T-cell (primary cell): ENCODE results near the gene ADAM10. TPM values are rescaled to one million over a fixed set of nuclear protein-coding genes. Genes with fewer than 3 reads are reported as not detected.

ENCODE experiments used
- ATAC-seq, 4 experiments: fragments of 200-7000 bp in 3 of 4; fragments of 150-1000 bp in 1 of 4; cut with Tn5 transposase; replicated peaks in 1 of 4; 1 replicate in 3 of 4; 2 replicates in 1 of 4; pipeline ENCODE4 v1.10.0; 2021; ENCODE audit warnings: moderate library complexity in 3 of 4, mild to moderate bottlenecking in 2 of 4, moderate number of reproducible peaks in 1 of 4
- CTCF ChIA-PET, 2 donors: fragments of 300-600 bp; sonication (Branson Sonifier 250); formaldehyde crosslinking; loops; one replicate each; lab custom pipeline; 2022; ENCODE audit warnings: antibody characterized with exemption in 2 of 2; lab: Charles Lee
- POLR2A ChIA-PET, 2 donors: fragments of 300-600 bp; sonication (Branson Sonifier 250); formaldehyde crosslinking; loops; one replicate each; lab custom pipeline; 2022; ENCODE audit warnings: antibody characterized with exemption in 2 of 2; lab: Charles Lee
- DNase-seq, 35 experiments: peaks; one replicate each; pipeline versions ENCODE4 v3.0.0 to v3.0.0-alpha.2; 2013 to 2023
- H3K27ac ChIP-seq: one replicate; pipeline ENCODE4 v1.5.1; 2013; ENCODE audit warnings: low read length
- H3K27me3 ChIP-seq, 2 experiments: replicated peaks in 1 of 2; 1 replicate in 1 of 2; 2 replicates in 1 of 2; pipeline versions ENCODE4 v1.6.1 to v1.7.0; 2013; ENCODE audit warnings: low read length in 1 of 2, mixed read lengths in 1 of 2; ENCODE audit not compliant: control insufficient read depth in 2 of 2, insufficient read depth in 2 of 2; ENCODE audit errors: extremely low read depth in 1 of 2
- H3K36me3 ChIP-seq, 2 donors: 1 replicate in 1 of 2; 2 replicates in 1 of 2; pipeline versions ENCODE4 v1.6.1 to v1.7.0; 2013; ENCODE audit warnings: low read length in 1 of 2; ENCODE audit not compliant: control insufficient read depth in 2 of 2, insufficient read depth in 1 of 2; ENCODE audit errors: extremely low read depth in 1 of 2
- H3K4me1 ChIP-seq, 2 experiments: 1 replicate in 1 of 2; 2 replicates in 1 of 2; pipeline versions ENCODE4 v1.6.1 to v1.7.0; 2013; ENCODE audit warnings: low read length in 2 of 2, mixed read lengths in 1 of 2; ENCODE audit not compliant: insufficient read depth in 2 of 2, control insufficient read depth in 1 of 2; ENCODE audit errors: extremely low read depth in 1 of 2
- H3K4me3 ChIP-seq, 2 donors: 1 replicate in 1 of 2; 2 replicates in 1 of 2; pipeline versions ENCODE4 v1.5.1 to v1.7.0; 2013; ENCODE audit warnings: mild to moderate bottlenecking in 2 of 2, low read length in 1 of 2, moderate library complexity in 1 of 2; ENCODE audit not compliant: control insufficient read depth in 1 of 2; ENCODE audit errors: extremely low read depth in 1 of 2
- H3K9me3 ChIP-seq: 2 replicates; pipeline ENCODE4 v1.7.0; 2013
- H3K27ac Mint-ChIP-seq, 2 donors: one replicate each; pipeline ENCODE4 v1.8.0; 2020 to 2021; ENCODE audit warnings: mild to moderate bottlenecking in 2 of 2, mixed read lengths in 2 of 2
- H3K27me3 Mint-ChIP-seq, 2 donors: one replicate each; pipeline ENCODE4 v1.8.0; 2021 to 2022; ENCODE audit warnings: mixed read lengths in 2 of 2
- H3K36me3 Mint-ChIP-seq: one replicate; pipeline ENCODE4 v1.8.0; 2021; ENCODE audit warnings: mixed read lengths
- H3K4me1 Mint-ChIP-seq, 3 donors: one replicate each; pipeline ENCODE4 v1.8.0; 2020 to 2022; ENCODE audit warnings: mixed read lengths in 3 of 3, mild to moderate bottlenecking in 1 of 3
- H3K4me3 Mint-ChIP-seq, 3 donors: one replicate each; pipeline ENCODE4 v1.8.0; 2020 to 2022; ENCODE audit warnings: mild to moderate bottlenecking in 3 of 3, mixed read lengths in 3 of 3, moderate library complexity in 3 of 3
- H3K9me3 Mint-ChIP-seq, 3 donors: one replicate each; pipeline ENCODE4 v1.8.0; 2020 to 2022; ENCODE audit warnings: mixed read lengths in 3 of 3
- WGBS: methylation state at CpG from one replicate; pipeline ENCODE4 v1.1.5; 2013; ENCODE audit warnings: missing lambda C conversion rate; ENCODE audit not compliant: insufficient coverage; 5-methylcytosine and 5-hydroxymethylcytosine counted together
- total RNA-seq, 35 experiments: library from RNA in 6 of 35; stranded (reverse) in 6 of 35; fragments of 120-200 nt in 1 of 35; gene quantifications; one replicate each; pipeline versions ENCODE4 v1.2.1 to v1.2.4 and lab custom pipeline; 2013 to 2026

Gene ADAM10
- total RNA-seq, 5 donors from 2014 or later (not counting 1 experiment from before 2014, with no cell fraction given), result 99.5 to 146 (median 113) TPM

DNA sequence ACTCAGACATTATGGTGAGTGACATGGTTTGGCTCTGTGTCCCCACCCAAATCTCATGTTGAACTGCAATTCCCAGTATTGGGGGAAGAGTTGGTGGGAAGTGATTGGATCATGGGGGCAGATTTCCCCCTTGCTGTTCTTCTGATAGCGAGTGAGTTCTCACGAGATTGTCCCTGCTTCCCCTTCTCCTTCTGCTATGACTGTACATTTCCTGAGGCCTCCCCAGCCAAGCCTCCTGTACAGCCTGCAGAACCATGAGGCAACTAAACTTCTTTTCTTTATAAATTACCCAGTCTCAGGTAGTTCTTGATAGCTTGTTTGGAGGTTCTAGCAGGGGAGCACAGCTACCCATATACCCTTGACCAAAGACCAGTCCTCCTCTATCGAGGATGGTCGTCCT, 45.9 kb downstream of the ADAM10 start:
- Mint-ChIP-seq H3K36me3 (peaks cover 67% of the 10 kb centered on the region), H3K27ac (peak overlapping the region in 1 of 2 donors; percentile 23), H3K9me3 (peaks cover 7 to 37% (median 16%) of the 10 kb centered on the region in 3 donors), H3K4me1 (peaks cover 66 to 69% (median 69%) of the 10 kb centered on the region in 3 donors), H3K27me3 (no peaks in the 10 kb centered on the region), H3K4me3 (no peak overlapping the region)
- H3K4me1 ChIP-seq, result peaks cover 0 to 5% of the 10 kb centered on the region in 2 experiments
- H3K27ac ChIP-seq, result no peak overlapping the region
- DNase-seq (no peak), ATAC-seq (no peak)
- peaks cover 0 to 10% of the 10 kb centered on the region in 2 donors for H3K36me3 ChIP-seq
- ChIA-PET CTCF (no interaction called here), POLR2A (no interaction called here)
- H3K9me3 ChIP-seq, result no peaks in the 10 kb centered on the region
- no peak overlapping the region for H3K4me3 ChIP-seq
- whole genome bisulfite sequencing, result no CpG with 5 or more reads among the region's 4 CpGs
- H3K27me3 ChIP-seq, result no peaks in the 10 kb centered on the region

DNA sequence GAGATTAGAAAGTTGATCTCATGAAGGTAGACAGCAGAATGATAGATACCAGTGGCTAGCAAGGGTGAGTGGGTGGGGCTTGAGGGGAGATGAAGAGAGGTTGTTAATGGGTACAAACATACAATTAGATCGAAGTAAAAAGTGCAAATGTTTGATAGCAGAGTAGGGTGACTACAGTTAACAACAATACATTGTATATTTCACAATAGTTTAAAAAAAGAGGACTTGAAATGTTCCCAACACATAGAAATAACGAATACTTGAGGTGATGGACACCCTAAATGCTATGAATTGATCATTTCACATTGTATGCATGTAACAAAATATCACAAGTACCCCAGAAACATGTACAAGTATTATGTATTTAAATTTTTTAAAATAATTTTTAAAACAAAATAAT, 47.3 kb downstream of the ADAM10 start:
- H3K4me1 ChIP-seq, result peaks cover 0 to 12% of the 10 kb centered on the region in 2 experiments
- ChIA-PET POLR2A (no interaction called here), CTCF (interaction anchor here in 1 of 2 donors (0.5 kb wide), 1 partner anchor 13 kb away, joined by 3 read pairs; no protein-coding TSS in a partner anchor)
- ATAC-seq, result no peak
- no peak overlapping the region for H3K4me3 Mint-ChIP-seq
- no peak for DNase-seq
- no peak overlapping the region for H3K4me3 ChIP-seq
- H3K9me3 Mint-ChIP-seq, result peaks cover 7 to 37% (median 16%) of the 10 kb centered on the region in 3 donors
- no peaks in the 10 kb centered on the region for H3K27me3 ChIP-seq
- peak overlapping the region; percentile 41 to 56 for H3K27ac Mint-ChIP-seq
- no peaks in the 10 kb centered on the region for H3K9me3 ChIP-seq
- no CpG with 5 or more reads among the region's 2 CpGs for WGBS
- H3K27ac ChIP-seq, result no peak overlapping the region
- peaks cover 62 to 67% (median 65%) of the 10 kb centered on the region in 3 donors for H3K4me1 Mint-ChIP-seq
- H3K36me3 Mint-ChIP-seq, result peaks cover 69% of the 10 kb centered on the region
- H3K27me3 Mint-ChIP-seq, result no peaks in the 10 kb centered on the region
- H3K36me3 ChIP-seq, result peaks cover 0 to 10% of the 10 kb centered on the region in 2 donors

GRCh38 chr15:58701376-58701775, 48.1 kb downstream of the ADAM10 start:
- no peak overlapping the region for H3K4me3 Mint-ChIP-seq

DNA sequence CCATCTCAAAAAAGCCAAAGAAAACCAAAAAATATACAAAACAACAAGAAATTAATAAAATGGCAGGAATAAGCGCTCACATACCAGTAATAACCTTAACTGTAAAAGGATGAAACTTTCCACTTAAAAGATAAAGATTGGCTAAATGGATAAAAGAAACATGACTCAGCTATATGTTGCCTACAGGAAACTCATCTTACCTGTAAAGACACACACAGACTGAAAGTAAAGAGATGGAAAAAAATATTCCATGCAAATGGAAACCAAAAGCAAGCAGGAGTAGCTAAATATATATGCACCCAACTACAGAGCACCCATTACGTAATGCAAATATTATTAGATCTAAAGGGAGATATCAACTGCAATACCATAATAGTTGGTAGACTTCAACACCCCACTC, 49.7 kb downstream of the ADAM10 start:
- ChIA-PET CTCF (no interaction called here), POLR2A (no interaction called here)
- Mint-ChIP-seq H3K4me1 (peaks cover 64 to 76% (median 66%) of the 10 kb centered on the region in 3 donors), H3K36me3 (peaks cover 60% of the 10 kb centered on the region), H3K27me3 (no peaks in the 10 kb centered on the region), H3K4me3 (peak overlapping the region in 1 of 3 donors; percentile 9), H3K9me3 (peaks cover 7 to 37% (median 16%) of the 10 kb centered on the region in 3 donors), H3K27ac (peak overlapping the region; percentile 30 to 73)
- Histone ChIP-seq H3K9me3 (no peaks in the 10 kb centered on the region), H3K27ac (no peak overlapping the region), H3K27me3 (no peaks in the 10 kb centered on the region), H3K4me1 (peaks cover 0 to 21% of the 10 kb centered on the region in 2 experiments), H3K36me3 (peaks cover 0 to 10% of the 10 kb centered on the region in 2 donors), H3K4me3 (no peak overlapping the region)
- DNase-seq (no peak), ATAC-seq (no peak)
- no CpG with 5 or more reads among the region's 2 CpGs for WGBS

More at GRCh38 chr15:58701376-58701775, 48.1 kb downstream of the ADAM10 start:
- ATAC-seq (no peak), DNase-seq (no peak)
- no peak overlapping the region for H3K4me3 ChIP-seq
- H3K36me3 Mint-ChIP-seq, result peaks cover 67% of the 10 kb centered on the region
- H3K27me3 ChIP-seq, result no peaks in the 10 kb centered on the region
- H3K9me3 Mint-ChIP-seq, result peaks cover 7 to 37% (median 16%) of the 10 kb centered on the region in 3 donors
- H3K36me3 ChIP-seq, result peaks cover 0 to 10% of the 10 kb centered on the region in 2 donors
- H3K27me3 Mint-ChIP-seq, result no peaks in the 10 kb centered on the region
- H3K4me1 ChIP-seq, result peaks cover 0 to 20% of the 10 kb centered on the region in 2 experiments
- H3K27ac ChIP-seq, result no peak overlapping the region
- H3K27ac Mint-ChIP-seq, result no peak overlapping the region
- WGBS, result no CpG with 5 or more reads among the region's 4 CpGs
- no peaks in the 10 kb centered on the region for H3K9me3 ChIP-seq
- H3K4me1 Mint-ChIP-seq, result peaks cover 62 to 74% (median 68%) of the 10 kb centered on the region in 3 donors
- POLR2A ChIA-PET, result no interaction called here
- CTCF ChIA-PET, result no interaction called here

DNA sequence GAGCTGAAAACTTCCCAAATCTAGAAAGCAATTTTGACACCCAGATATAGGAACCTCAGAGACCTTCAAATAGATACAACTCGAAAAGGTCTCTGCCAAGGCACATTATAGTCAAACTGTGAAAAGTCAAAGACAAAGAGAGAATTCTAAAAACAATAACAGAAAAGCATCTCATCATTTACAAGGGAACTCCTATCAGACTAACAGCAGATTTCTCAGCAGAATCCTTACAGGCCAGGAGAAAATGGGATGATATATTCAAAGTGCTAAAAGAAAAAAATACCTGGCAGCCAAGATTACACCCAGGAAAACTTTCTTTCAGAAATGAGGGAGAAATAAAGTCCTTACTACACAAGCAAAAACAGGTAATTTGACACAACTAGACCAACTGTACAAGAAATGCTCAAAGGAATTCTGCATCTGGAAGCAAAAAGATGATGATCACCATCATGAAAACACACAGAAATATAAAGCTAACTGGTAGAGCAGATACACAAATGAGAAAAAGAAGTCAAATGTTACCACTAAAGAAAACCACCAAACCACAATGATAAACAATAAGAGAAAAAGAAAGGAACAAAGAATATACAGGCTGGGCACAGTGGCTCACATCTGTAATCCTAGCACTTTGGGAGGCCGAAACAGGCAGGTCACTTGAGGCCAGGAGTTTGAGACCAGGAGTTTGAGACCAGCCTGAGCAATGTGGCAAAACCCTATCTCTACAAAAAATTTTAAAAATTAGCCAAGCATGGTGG, 50.4 kb downstream of the ADAM10 start:
- peak overlapping the region in 1 of 3 donors; percentile 9 for H3K4me3 Mint-ChIP-seq
- H3K27ac Mint-ChIP-seq, result peak overlapping the region; percentile 30 to 59
- peaks cover 0 to 10% of the 10 kb centered on the region in 2 donors for H3K36me3 ChIP-seq
- peaks cover 54% of the 10 kb centered on the region for H3K36me3 Mint-ChIP-seq
- no peaks in the 10 kb centered on the region for H3K27me3 ChIP-seq
- WGBS, result no CpG with 5 or more reads among the region's 2 CpGs
- DNase-seq (no peak), ATAC-seq (no peak)
- CTCF ChIA-PET, result no interaction called here
- H3K4me1 Mint-ChIP-seq, result peaks cover 66 to 78% (median 71%) of the 10 kb centered on the region in 3 donors
- no peaks in the 10 kb centered on the region for H3K9me3 ChIP-seq
- H3K27me3 Mint-ChIP-seq, result no peaks in the 10 kb centered on the region
- peaks cover 7 to 31% (median 14%) of the 10 kb centered on the region in 3 donors for H3K9me3 Mint-ChIP-seq
- peaks cover 0 to 21% of the 10 kb centered on the region in 2 experiments for H3K4me1 ChIP-seq
- no peak overlapping the region for H3K27ac ChIP-seq
- no peak overlapping the region for H3K4me3 ChIP-seq
- POLR2A ChIA-PET, result no interaction called here

DNA sequence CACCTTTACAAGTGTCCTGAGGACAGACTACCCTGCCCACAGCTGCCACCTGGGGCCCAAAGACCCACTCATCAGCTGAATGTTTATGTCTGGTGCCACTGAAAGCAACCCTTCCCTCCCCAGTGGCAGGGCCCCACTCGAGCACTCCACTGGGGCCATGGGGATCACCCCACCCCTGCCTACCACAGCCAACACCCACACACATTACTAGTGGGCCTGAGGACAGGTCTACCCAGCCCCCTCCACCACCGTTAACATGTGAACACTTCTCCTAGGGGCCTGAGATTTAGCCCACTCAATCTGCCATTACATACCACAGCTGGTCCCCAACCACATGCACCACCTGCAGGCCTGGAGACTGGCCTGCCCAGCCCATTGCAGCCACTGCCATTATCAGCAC, 52.3 kb downstream of the ADAM10 start:
- H3K27me3 ChIP-seq, result no peaks in the 10 kb centered on the region
- H3K36me3 Mint-ChIP-seq, result peaks cover 48% of the 10 kb centered on the region
- no peaks in the 10 kb centered on the region for H3K27me3 Mint-ChIP-seq
- H3K4me1 Mint-ChIP-seq, result peaks cover 67 to 76% (median 75%) of the 10 kb centered on the region in 3 donors
- H3K9me3 ChIP-seq, result no peaks in the 10 kb centered on the region
- ChIA-PET CTCF (no interaction called here), POLR2A (no interaction called here)
- peaks cover 0 to 16% of the 10 kb centered on the region in 2 donors for H3K36me3 ChIP-seq
- 100% methylated on average over 1 of the region's 2 CpGs for WGBS
- peaks cover 0 to 21% of the 10 kb centered on the region in 2 experiments for H3K4me1 ChIP-seq
- ATAC-seq (no peak), DNase-seq (no peak)
- no peak overlapping the region for H3K27ac Mint-ChIP-seq
- peaks cover 4 to 21% (median 14%) of the 10 kb centered on the region in 3 donors for H3K9me3 Mint-ChIP-seq
- H3K27ac ChIP-seq, result no peak overlapping the region
- H3K4me3 Mint-ChIP-seq, result no peak overlapping the region
- H3K4me3 ChIP-seq, result no peak overlapping the region
